ENCODE results near the gene LRIG1.

Gene LRIG1

GRCh38 chr3:66372681-66373350 is 128.0 kb downstream of the LRIG1 start:
- no peak for DNase-seq (ENCODE audit: low read depth)
- TF ChIP-seq CTCF (IDR thresholded peaks at IDR 0.05; ENCODE audit: control insufficient read depth, insufficient read depth, low read depth, low read length, missing control alignments), result peak; percentile 43
- no peak overlapping the region for H3K4me3 ChIP-seq (ENCODE audit: control insufficient read depth, low read depth, low read length)

DNA sequence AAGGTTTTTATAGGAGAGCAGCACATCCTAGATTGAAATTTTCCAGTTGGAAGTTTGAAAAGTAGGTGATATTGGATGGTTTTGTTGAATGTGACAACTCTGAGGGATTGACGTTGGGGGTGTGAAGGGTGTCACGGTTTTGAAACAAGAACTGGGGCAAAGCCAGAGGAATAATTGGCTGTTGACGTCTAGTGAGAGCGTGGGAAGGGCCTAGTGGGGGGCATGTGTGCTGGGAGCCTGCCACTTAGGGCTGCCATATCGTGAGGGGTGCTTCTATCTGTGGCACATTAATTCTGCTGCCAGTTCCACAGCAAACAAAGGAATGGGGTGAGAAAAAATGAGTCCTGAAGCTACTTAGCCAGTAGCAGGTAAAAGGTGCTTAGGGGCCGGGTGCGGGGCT is 129.4 kb downstream of the LRIG1 start:
- H3K4me3 ChIP-seq (ENCODE audit: control insufficient read depth, low read depth, low read length), result no peak overlapping the region
- TF ChIP-seq CTCF (IDR thresholded peaks at IDR 0.05; ENCODE audit: control insufficient read depth, insufficient read depth, low read depth, low read length, missing control alignments), result no peak
- DNase-seq (ENCODE audit: low read depth), result no peak

DNA sequence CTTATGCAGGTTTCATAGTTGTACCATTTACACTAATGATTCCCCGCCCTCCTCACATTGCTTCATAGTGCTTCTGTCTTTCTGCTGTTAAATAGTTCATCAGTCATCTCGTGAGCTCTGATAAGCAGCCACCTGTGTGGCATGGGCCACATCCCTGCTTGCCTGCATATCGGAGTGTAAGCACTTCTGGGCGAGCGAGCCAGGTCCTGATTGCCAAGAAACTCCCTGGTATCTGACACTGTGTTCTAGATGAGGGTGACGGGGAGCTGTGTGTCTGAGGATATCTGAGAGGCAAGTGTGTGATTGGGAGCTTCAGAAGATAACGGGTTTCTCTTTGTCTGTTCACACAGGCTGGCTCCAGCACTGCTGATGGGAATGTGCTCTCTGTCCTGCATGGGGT is 130.6 kb downstream of the LRIG1 start:
- DNase-seq (ENCODE audit: low read depth), result no peak
- TF ChIP-seq CTCF (IDR thresholded peaks at IDR 0.05; ENCODE audit: control insufficient read depth, insufficient read depth, low read depth, low read length, missing control alignments), result no peak
- H3K4me3 ChIP-seq (ENCODE audit: control insufficient read depth, low read depth, low read length), result no peak overlapping the region

DNA sequence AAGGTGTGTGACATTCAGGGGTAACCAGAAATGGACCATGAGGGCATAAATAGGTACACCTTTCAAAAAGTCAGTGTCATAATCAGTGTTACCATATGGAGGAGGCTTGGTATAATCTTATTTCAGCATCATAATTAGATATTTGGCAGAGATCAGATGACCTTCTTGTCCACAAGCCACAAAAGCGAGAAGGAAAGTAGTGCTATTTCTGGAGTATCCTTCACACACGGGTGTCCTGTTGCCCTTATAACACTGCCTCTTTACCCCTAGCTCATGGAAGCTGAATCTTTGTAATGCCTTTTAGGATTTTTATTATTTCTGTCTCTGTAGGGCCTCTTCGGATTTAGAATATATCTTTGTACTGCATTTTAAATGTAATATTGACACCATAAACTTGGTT is 132.8 kb downstream of the LRIG1 start:
- no peak for DNase-seq (ENCODE audit: low read depth)
- H3K4me3 ChIP-seq (ENCODE audit: control insufficient read depth, low read depth, low read length), result no peak overlapping the region
- TF ChIP-seq CTCF (IDR thresholded peaks at IDR 0.05; ENCODE audit: control insufficient read depth, insufficient read depth, low read depth, low read length, missing control alignments), result no peak

GRCh38 chr3:66366747-66367146 is 134.1 kb downstream of the LRIG1 start:
- no peak for DNase-seq (ENCODE audit: low read depth)
- TF ChIP-seq CTCF (IDR thresholded peaks at IDR 0.05; ENCODE audit: control insufficient read depth, insufficient read depth, low read depth, low read length, missing control alignments), result no peak
- H3K4me3 ChIP-seq (ENCODE audit: control insufficient read depth, low read depth, low read length), result no peak overlapping the region

GRCh38 chr3:66365080-66365479 is 135.7 kb downstream of the LRIG1 start:
- no peak for DNase-seq (ENCODE audit: low read depth)
- H3K4me3 ChIP-seq (ENCODE audit: control insufficient read depth, low read depth, low read length), result no peak overlapping the region
- no peak for TF ChIP-seq CTCF (IDR thresholded peaks at IDR 0.05; ENCODE audit: control insufficient read depth, insufficient read depth, low read depth, low read length, missing control alignments)

All from AG09309 (cell line).